Parietal lobe (tissue), 1 donor: ENCODE results near the gene CLSTN1. TPM values are rescaled to one million over a fixed set of nuclear protein-coding genes. Genes with fewer than 3 reads are reported as not detected.

ENCODE experiments used
- total RNA-seq: library from RNA; depleted of rRNA; stranded (reverse); fragments of >200 nt; gene quantifications from one replicate; pipeline ENCODE4 v1.2.3, GENCODE V29; 2014

The CLSTN1 gene
- total RNA-seq: 141 TPM

GRCh38 chr1:9823943-9824701 is at the start of gene CLSTN1:
Gene CLSTN1, minus strand, starts transcription at chr1:9823965. Its CDS starts 232 bp downstream, at chr1:9823733.

Other genes starting within 250 kb of the CLSTN1 start
- 9.1 TPM for gene TMEM201, start 235.1 kb downstream of the CLSTN1 start, total RNA-seq
- gene PIK3CD, start 172.2 kb downstream of the CLSTN1 start, total RNA-seq: 12.5 TPM
- gene CTNNBIP1, start 86.3 kb upstream of the CLSTN1 start, total RNA-seq: 41.0 TPM
- 59.5 TPM for gene LZIC, start 119.4 kb upstream of the CLSTN1 start, total RNA-seq
- gene NMNAT1, start 119.5 kb upstream of the CLSTN1 start, total RNA-seq: 5.9 TPM
- not detected for gene RBP7, start 173.3 kb upstream of the CLSTN1 start, total RNA-seq
- 52.9 TPM for gene UBE4B, start 209.0 kb upstream of the CLSTN1 start, total RNA-seq